HTR-8/SVneo (cell line): ENCODE results near the gene PROM1.
A peak's percentile ranks its signal among the peaks of the same experiment; 100 is the strongest.

ENCODE experiments used
- DNase-seq: peaks from one replicate; pipeline ENCODE4 v3.0.0; 2011; ENCODE audit warnings: low spot score, mixed read lengths; ENCODE audit not compliant: insufficient read length
- FAIRE-seq: peaks from 2 replicates; lab custom pipeline; 2011; peaks lifted over from hg19 to GRCh38; lab: Jason Lieb, UNC

The PROM1 gene

DNA sequence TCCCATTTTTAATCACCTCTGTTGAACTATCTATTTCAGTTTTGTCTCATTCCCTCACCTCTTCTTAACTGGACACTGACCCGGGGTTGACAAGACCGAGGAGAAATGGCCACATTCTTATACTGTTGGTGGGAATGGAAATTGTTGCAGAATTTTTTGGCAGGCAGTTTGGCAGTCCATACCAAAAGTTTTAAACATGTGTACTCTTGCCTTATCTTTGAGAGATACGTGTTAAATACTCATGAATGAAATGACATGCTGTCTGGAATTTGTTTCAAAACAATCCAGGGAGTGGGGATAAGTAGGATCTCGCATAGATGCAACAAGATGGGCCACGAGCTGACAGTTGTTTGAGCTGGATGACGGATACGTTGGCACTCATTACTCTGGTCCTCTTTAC is 157.3 kb downstream of the PROM1 start:
- FAIRE-seq = no peak

GRCh38 chr4:15925830-15926229 is 158.0 kb downstream of the PROM1 start:
- FAIRE-seq (no peak), DNase-seq (no peak)

More for the DNA sequence above, 157.3 kb downstream of the PROM1 start:
- no peak for DNase-seq

DNA sequence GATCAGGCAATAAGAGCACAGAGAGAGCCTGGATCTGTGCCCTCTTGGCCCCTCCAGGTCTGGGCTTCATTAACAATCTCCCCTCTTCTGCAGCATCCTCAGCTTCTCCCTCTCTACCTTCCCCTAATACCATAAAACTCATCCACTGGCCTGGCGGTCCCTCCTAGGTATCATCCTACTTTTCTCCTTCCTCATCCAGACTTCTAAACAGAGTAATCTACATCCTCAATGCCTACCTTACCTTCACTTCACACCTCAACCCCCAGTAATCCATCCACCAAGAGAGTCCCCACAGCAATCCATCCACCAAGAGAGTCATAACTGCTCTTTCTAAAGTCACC is 162.3 kb downstream of the PROM1 start:
- DNase-seq (no peak), FAIRE-seq (no peak)

- FAIRE-seq = peak; percentile 100
- peak; percentile 75 for DNase-seq
Measured at GRCh38 chr4:15920723-15921591, 162.9 kb downstream of the PROM1 start.

DNA sequence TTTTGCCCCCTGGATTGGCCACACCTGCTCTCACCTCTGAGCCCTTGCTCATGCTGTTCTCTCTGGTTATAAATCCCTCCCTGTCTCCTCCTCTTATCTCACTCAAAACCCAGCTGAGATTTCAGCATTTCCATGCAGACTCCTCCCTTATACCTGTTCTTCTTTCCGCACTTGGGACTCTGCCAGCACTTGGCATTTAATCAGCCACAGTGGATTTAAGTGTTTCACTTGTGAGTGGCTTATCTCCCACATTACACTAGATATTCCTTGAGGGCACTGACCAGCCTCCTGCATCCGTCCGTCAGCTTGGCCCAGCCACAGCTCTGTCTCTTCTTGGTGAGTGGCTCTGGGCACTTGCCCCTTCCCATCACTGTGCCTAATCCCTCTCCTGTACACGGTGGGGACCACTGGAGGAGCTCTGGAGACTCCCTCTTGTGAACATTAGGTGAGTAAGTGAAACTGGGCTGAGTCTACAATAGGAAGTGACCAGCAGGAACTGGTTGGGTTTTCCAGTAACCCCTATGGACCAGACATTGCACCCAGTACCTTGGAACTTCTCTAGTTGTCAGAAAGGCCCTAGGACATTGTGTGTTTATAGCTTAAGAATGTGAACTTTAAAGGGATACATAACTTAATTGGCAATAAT is 165.2 kb downstream of the PROM1 start:
- FAIRE-seq (no peak), DNase-seq (no peak)
